KMS-11 (cell line): ENCODE measurements around the gene PLPP3.

ENCODE experiments used
- H2AFZ ChIP-seq: fragments of 200-600 bp; sonication (generic); 2 replicates; pipeline ENCODE4 v1.6.1; 2016; ENCODE audit warnings: antibody characterized with exemption, mixed run types, low read depth
- H3K27ac ChIP-seq: fragments of 200-600 bp; sonication (generic); 2 replicates; pipeline ENCODE4 v1.6.1; 2016; ENCODE audit warnings: mild to moderate bottlenecking, mixed run types
- H3K27me3 ChIP-seq: fragments of 200-600 bp; sonication (generic); 2 replicates; pipeline ENCODE4 v1.6.1; 2017; ENCODE audit warnings: mild to moderate bottlenecking, low read depth, mixed run types, moderate library complexity; ENCODE audit not compliant: insufficient read depth
- H3K36me3 ChIP-seq: fragments of 200-600 bp; sonication (generic); 2 replicates; pipeline ENCODE4 v1.6.1; 2017; ENCODE audit warnings: mild to moderate bottlenecking, mixed run types; ENCODE audit not compliant: insufficient read depth
- H3K4me1 ChIP-seq: fragments of 200-600 bp; sonication (generic); 2 replicates; pipeline ENCODE4 v1.6.1; 2016; ENCODE audit warnings: mild to moderate bottlenecking, low read depth, mixed run types; ENCODE audit not compliant: poor library complexity, severe bottlenecking
- H3K4me2 ChIP-seq: fragments of 200-600 bp; sonication (generic); 2 replicates; pipeline ENCODE4 v1.7.0; 2016; ENCODE audit warnings: mild to moderate bottlenecking, mixed run types
- H3K4me3 ChIP-seq: fragments of 200-600 bp; sonication (generic); IDR thresholded peaks from 2 replicates; pipeline ENCODE4 v1.6.1; 2017; ENCODE audit warnings: low read depth, low read length, mixed read lengths; ENCODE audit not compliant: insufficient read depth
- H3K79me2 ChIP-seq: fragments of 200-600 bp; sonication (generic); 2 replicates; pipeline ENCODE4 v1.6.1; 2016; ENCODE audit warnings: low read depth, mixed run types; ENCODE audit not compliant: insufficient read depth
- H3K9ac ChIP-seq: fragments of 200-600 bp; sonication (generic); 2 replicates; pipeline ENCODE4 v1.6.1; 2016; ENCODE audit warnings: mild to moderate bottlenecking, mixed run types
- H4K20me1 ChIP-seq: fragments of 200-600 bp; sonication (generic); 2 replicates; pipeline ENCODE4 v1.6.1; 2016; ENCODE audit warnings: mild to moderate bottlenecking, mixed run types; ENCODE audit not compliant: insufficient read depth
- CTCF ChIP-seq: fragments of 200-600 bp; sonication (generic); conservative IDR thresholded peaks from 2 replicates; pipeline ENCODE4 v1.6.1; 2017; ENCODE audit warnings: low read depth, mild to moderate bottlenecking, antibody characterized with exemption, low read length, moderate library complexity, mixed read lengths

PLPP3 gene

GRCh38 chr1:56533197-56533596, 46.2 kb downstream of the PLPP3 start:
- Histone ChIP-seq H3K27ac (no peak overlapping the region), H4K20me1 (no peaks in the 10 kb centered on the region), H3K9ac (no peak overlapping the region), H3K27me3 (no peaks in the 10 kb centered on the region), H3K4me2 (no peak overlapping the region), H3K36me3 (no peaks in the 10 kb centered on the region), H2AFZ (no peak overlapping the region), H3K79me2 (no peaks in the 10 kb centered on the region), H3K4me1 (no peaks in the 10 kb centered on the region), H3K4me3 (no peak overlapping the region)
- TF ChIP-seq CTCF = no peak

GRCh38 chr1:56532350-56532683, 47.0 kb downstream of the PLPP3 start:
- H2AFZ ChIP-seq = no peak overlapping the region
- H3K79me2 ChIP-seq = no peaks in the 10 kb centered on the region
- no peaks in the 10 kb centered on the region for H3K36me3 ChIP-seq
- H3K4me2 ChIP-seq = no peak overlapping the region
- no peaks in the 10 kb centered on the region for H3K27me3 ChIP-seq
- no peaks in the 10 kb centered on the region for H3K4me1 ChIP-seq
- no peak overlapping the region for H3K27ac ChIP-seq
- no peak overlapping the region for H3K9ac ChIP-seq
- TF ChIP-seq CTCF = no peak
- H3K4me3 ChIP-seq = no peak overlapping the region
- H4K20me1 ChIP-seq = no peaks in the 10 kb centered on the region

- Histone ChIP-seq H3K27ac (no peak overlapping the region), H3K4me2 (no peak overlapping the region), H3K27me3 (no peaks in the 10 kb centered on the region), H3K9ac (no peak overlapping the region), H3K79me2 (no peaks in the 10 kb centered on the region), H2AFZ (no peak overlapping the region), H3K36me3 (no peaks in the 10 kb centered on the region), H3K4me3 (no peak overlapping the region), H4K20me1 (no peaks in the 10 kb centered on the region), H3K4me1 (peaks cover 4% of the 10 kb centered on the region)
- TF ChIP-seq CTCF = no peak
These were observed 47.6 kb downstream of the PLPP3 start for GRCh38 chr1:56531624-56532349.

GRCh38 chr1:56529801-56530200, 49.6 kb downstream of the PLPP3 start:
- no peak overlapping the region for H2AFZ ChIP-seq
- H3K27me3 ChIP-seq = no peaks in the 10 kb centered on the region
- no peaks in the 10 kb centered on the region for H3K36me3 ChIP-seq
- no peaks in the 10 kb centered on the region for H3K79me2 ChIP-seq
- no peak overlapping the region for H3K4me3 ChIP-seq
- H3K27ac ChIP-seq = no peak overlapping the region
- no peaks in the 10 kb centered on the region for H4K20me1 ChIP-seq
- no peak overlapping the region for H3K9ac ChIP-seq
- H3K4me1 ChIP-seq = peaks cover 21% of the 10 kb centered on the region
- H3K4me2 ChIP-seq = no peak overlapping the region
- TF ChIP-seq CTCF = no peak
